H1 (cell line): Measurements from ENCODE around the gene AKT1S1. TPM values are rescaled to one million over a fixed set of nuclear protein-coding genes. Genes with fewer than 3 reads are reported as not detected.

Experiments
- CTCF ChIA-PET: fragments of 300-600 bp; sonication (Branson Sonifier 250); formaldehyde crosslinking; loops from one replicate; lab custom pipeline; 2021; ENCODE audit not compliant: partially characterized antibody; lab: Charles Lee
- POLR2A ChIA-PET: fragments of 300-600 bp; sonication (Branson Sonifier 250); formaldehyde crosslinking; loops from one replicate; lab custom pipeline; 2021; ENCODE audit warnings: inconsistent platforms; ENCODE audit not compliant: partially characterized antibody; lab: Charles Lee
- DNase-seq, 2 experiments: peaks; one replicate each; pipeline versions ENCODE4 v3.0.0 to v3.0.0-alpha.2; 2010 to 2022; ENCODE audit warnings: low spot score in 2 of 2, low read depth in 1 of 2, mixed read lengths in 1 of 2
- FAIRE-seq: peaks from 2 replicates; lab custom pipeline; 2011; peaks lifted over from hg19 to GRCh38; lab: Jason Lieb, UNC
- H2AFZ ChIP-seq: 2 replicates; pipeline ENCODE4 v1.8.1; 2012; ENCODE audit warnings: low read length, inconsistent platforms
- H2AK5ac ChIP-seq: 2 replicates; pipeline ENCODE4 v1.6.1; 2013; ENCODE audit warnings: low read depth, low read length
- H2BK120ac ChIP-seq: replicated peaks from 2 replicates; pipeline ENCODE3; 2013; ENCODE audit warnings: low read depth, low read length, inconsistent platforms
- H2BK12ac ChIP-seq: 2 replicates; pipeline ENCODE4 v1.6.1; 2013; ENCODE audit warnings: low read depth, low read length
- H2BK15ac ChIP-seq: 2 replicates; pipeline ENCODE4 v1.6.1; 2013; ENCODE audit warnings: low read length
- H2BK20ac ChIP-seq: 2 replicates; pipeline ENCODE4 v1.6.1; 2013; ENCODE audit warnings: low read length
- H2BK5ac ChIP-seq: 2 replicates; pipeline ENCODE4 v1.6.1; 2013; ENCODE audit warnings: low read depth, low read length
- H3K14ac ChIP-seq: 2 replicates; pipeline ENCODE4 v1.6.1; 2013; ENCODE audit warnings: inconsistent platforms; ENCODE audit not compliant: insufficient read length
- H3K18ac ChIP-seq: 2 replicates; pipeline ENCODE4 v1.6.1; 2013; ENCODE audit warnings: low read length; ENCODE audit errors: extremely low read depth
- H3K23ac ChIP-seq: 2 replicates; pipeline ENCODE4 v1.6.1; 2013; ENCODE audit warnings: inconsistent platforms; ENCODE audit not compliant: insufficient read length
- H3K23me2 ChIP-seq: 2 replicates; pipeline ENCODE4 v1.6.1; 2013; ENCODE audit warnings: low read depth, low read length
- H3K27ac ChIP-seq: 2 replicates; pipeline ENCODE4 v1.6.1; 2011; ENCODE audit warnings: low read depth, low read length, inconsistent platforms
- H3K27me3 ChIP-seq, 4 experiments: replicated peaks in 1 of 4; 1 replicate in 1 of 4; 2 replicates in 3 of 4; pipeline versions ENCODE4 v1.6.1 to v1.8.1; 2011 to 2013; ENCODE audit warnings: low read length in 3 of 4, mild to moderate bottlenecking in 3 of 4, inconsistent platforms in 2 of 4, mixed read lengths in 2 of 4, moderate library complexity in 1 of 4; ENCODE audit not compliant: control insufficient read depth in 3 of 4, insufficient read depth in 3 of 4; ENCODE audit errors: extremely low read depth in 1 of 4
- H3K36me3 ChIP-seq, 4 experiments: 2 replicates each; pipeline versions ENCODE4 v1.6.1 to v1.8.1; 2011 to 2013; ENCODE audit warnings: mild to moderate bottlenecking in 4 of 4, low read length in 3 of 4, moderate library complexity in 2 of 4, control low read depth in 1 of 4, inconsistent platforms in 1 of 4; ENCODE audit not compliant: insufficient read depth in 4 of 4, control insufficient read depth in 2 of 4
- H3K4ac ChIP-seq: replicated peaks from 2 replicates; pipeline ENCODE3; 2013; ENCODE audit warnings: low read length, low read depth, mixed read lengths, inconsistent platforms; ENCODE audit not compliant: insufficient read length
- H3K4me1 ChIP-seq, 4 experiments: replicated peaks in 1 of 4; 1 replicate in 1 of 4; 2 replicates in 3 of 4; pipeline versions ENCODE4 v1.6.1 to v1.8.1; 2011 to 2013; ENCODE audit warnings: low read length in 3 of 4, inconsistent platforms in 2 of 4, mixed read lengths in 1 of 4; ENCODE audit not compliant: insufficient read depth in 4 of 4, control insufficient read depth in 3 of 4
- H3K4me2 ChIP-seq, 2 experiments: 2 replicates each; pipeline versions ENCODE4 v1.6.1 to v1.8.1; 2011 to 2013; ENCODE audit warnings: low read depth in 2 of 2, low read length in 2 of 2, control low read depth in 1 of 2, inconsistent platforms in 1 of 2, mild to moderate bottlenecking in 1 of 2; ENCODE audit not compliant: insufficient read depth in 1 of 2
- H3K4me3 ChIP-seq, 4 experiments: fragments of 200-600, 300-600 bp in 1 of 4; sonication (generic), shearing (Covaris generic), sonication (Bioruptor Twin) in 1 of 4; 2 replicates each; pipeline versions ENCODE4 v1.5.1 to v1.8.1; 2011 to 2016; ENCODE audit warnings: low read length in 4 of 4, low read depth in 3 of 4, control low read depth in 2 of 4, inconsistent platforms in 2 of 4, mild to moderate bottlenecking in 2 of 4, mixed read lengths in 1 of 4, moderate library complexity in 1 of 4; ENCODE audit not compliant: insufficient read depth in 2 of 4; ENCODE audit errors: extremely low read depth in 1 of 4
- H3K56ac ChIP-seq: replicated peaks from 2 replicates; pipeline ENCODE3; 2013; ENCODE audit warnings: low read depth, mild to moderate bottlenecking, mixed read lengths, low read length, inconsistent platforms; ENCODE audit not compliant: insufficient read length
- H3K79me1 ChIP-seq: 2 replicates; pipeline ENCODE4 v1.6.1; 2013; ENCODE audit warnings: low read depth, low read length, control low read depth
- H3K79me2 ChIP-seq, 2 experiments: 2 replicates each; pipeline versions ENCODE4 v1.6.1 to v1.8.1; 2012 to 2013; ENCODE audit warnings: low read length in 2 of 2, mild to moderate bottlenecking in 2 of 2, inconsistent platforms in 1 of 2; ENCODE audit not compliant: insufficient read depth in 2 of 2, control insufficient read depth in 1 of 2
- H3K9ac ChIP-seq, 4 experiments: replicated peaks in 1 of 4; 1 replicate in 1 of 4; 2 replicates in 3 of 4; pipeline versions ENCODE4 v1.6.1 to v1.8.1; 2011 to 2013; ENCODE audit warnings: low read depth in 3 of 4, low read length in 3 of 4, control low read depth in 2 of 4, mild to moderate bottlenecking in 2 of 4, moderate library complexity in 2 of 4, inconsistent platforms in 1 of 4; ENCODE audit errors: extremely low read depth in 1 of 4
- H3K9me3 ChIP-seq, 2 experiments: 2 replicates each; pipeline versions ENCODE4 v1.6.1 to v1.8.1; 2012 to 2013; ENCODE audit warnings: mild to moderate bottlenecking in 2 of 2, moderate library complexity in 2 of 2, control low read depth in 1 of 2, inconsistent platforms in 1 of 2, low read depth in 1 of 2, low read length in 1 of 2, mixed read lengths in 1 of 2; ENCODE audit not compliant: insufficient read depth in 2 of 2
- H4K20me1 ChIP-seq, 2 experiments: replicated peaks in 1 of 2; 2 replicates each; pipeline versions ENCODE3 to v1.8.1; 2011 to 2013; ENCODE audit warnings: inconsistent platforms in 2 of 2, low read length in 2 of 2, mild to moderate bottlenecking in 1 of 2; ENCODE audit not compliant: insufficient read depth in 2 of 2, control insufficient read depth in 1 of 2
- H4K5ac ChIP-seq: 2 replicates; pipeline ENCODE4 v1.6.1; 2013; ENCODE audit warnings: low read length, low read depth, mixed read lengths, inconsistent platforms; ENCODE audit not compliant: insufficient read length
- H4K8ac ChIP-seq: 2 replicates; pipeline ENCODE4 v1.8.0; 2013; ENCODE audit warnings: mild to moderate bottlenecking, moderate library complexity, low read length, inconsistent platforms; ENCODE audit not compliant: insufficient read depth; ENCODE audit errors: extremely low read depth
- H4K91ac ChIP-seq: replicated peaks from 2 replicates; pipeline ENCODE3; 2013; ENCODE audit warnings: low read length, mixed read lengths, inconsistent platforms; ENCODE audit not compliant: insufficient read length
- BCL11A ChIP-seq, 2 experiments: IDR thresholded peaks; one replicate each; pipeline ENCODE4 v1.6.1; 2011; ENCODE audit warnings: low read depth in 2 of 2, low read length in 2 of 2, mild to moderate bottlenecking in 2 of 2
- CHD2 ChIP-seq: IDR thresholded peaks from 2 replicates; pipeline ENCODE4 v1.6.1; 2012; ENCODE audit warnings: low read length, improper control_type of control experiment
- EZH2 ChIP-seq: fragments of 200-600 bp; sonication (generic); IDR thresholded peaks from 2 replicates; pipeline ENCODE4 v1.7.1; 2012; ENCODE audit warnings: low read depth, mild to moderate bottlenecking, moderate library complexity, low read length, inconsistent platforms; ENCODE audit not compliant: severe bottlenecking
- POLR2A ChIP-seq, 2 experiments: IDR thresholded peaks; 1 replicate in 1 of 2; 2 replicates in 1 of 2; pipeline ENCODE4 v1.6.1; 2011; ENCODE audit warnings: low read depth in 2 of 2, low read length in 2 of 2, mild to moderate bottlenecking in 2 of 2; ENCODE audit errors: control extremely low read depth in 1 of 2
- POU5F1 ChIP-seq: IDR thresholded peaks from 2 replicates; pipeline ENCODE4 v1.6.1; 2011; ENCODE audit warnings: low read depth, mild to moderate bottlenecking, low read length, moderate library complexity
- SAP30 ChIP-seq: fragments of 300-600 bp; sonication (generic); IDR thresholded peaks from 2 replicates; pipeline ENCODE4 v1.7.1; 2012; ENCODE audit warnings: low read length, moderate library complexity, mild to moderate bottlenecking, inconsistent platforms; ENCODE audit not compliant: insufficient read depth, insufficient replicate concordance
- SP1 ChIP-seq: IDR thresholded peaks from 2 replicates; pipeline ENCODE4 v1.6.1; 2011; ENCODE audit warnings: low read depth, low read length
- SP2 ChIP-seq: IDR thresholded peaks from 2 replicates; pipeline ENCODE4 v1.6.1; 2012; ENCODE audit warnings: mild to moderate bottlenecking, low read length, inconsistent platforms
- WGBS, 2 experiments: shearing (Covaris generic) in 1 of 2; methylation state at CpG; one replicate each; pipeline versions ENCODE4 v1.1.6 to v1.1.7; 2013 to 2015; ENCODE audit warnings: low lambda C conversion rate in 2 of 2, mixed read lengths in 2 of 2, inconsistent platforms in 1 of 2, low coverage in 1 of 2, missing lambda C conversion rate in 1 of 2; ENCODE audit not compliant: insufficient replicate concordance in 2 of 2, insufficient coverage in 1 of 2, insufficient read length in 1 of 2; ENCODE audit errors: extremely low coverage in 1 of 2, missing lambda C conversion rate in 1 of 2; 5-methylcytosine and 5-hydroxymethylcytosine counted together
- polyA plus RNA-seq, 7 experiments: library from polyadenylated mRNA; depleted of rRNA in 3 of 7; stranded (reverse) in 5 of 7; unstranded in 2 of 7; fragments of >200 nt in 5 of 7; fragments of 200-250 nt in 2 of 7; gene quantifications; 1 replicate in 5 of 7; 2 replicates in 1 of 7; 4 replicates in 1 of 7; pipeline versions ENCODE4 v1.2.1 to v1.2.3, GENCODE V29; 2011 to 2013; ENCODE audit warnings: missing spikeins in 2 of 7, mixed read lengths in 2 of 7
- total RNA-seq: library from RNA; stranded (reverse); fragmentation: NEBNext Ultra II Directional; extraction: Animal tissue kit (Norgen Biotek cat#: 25700); gene quantifications from 2 replicates; pipeline ENCODE4 v1.2.1, GENCODE V29; 2021

Gene AKT1S1
- total and polyA plus RNA-seq, 2 of the 8 experiments (the other 6 are each of a cell fraction or from before 2014, with no cell fraction given) = 40.7 to 45.9 TPM

- POLR2A ChIA-PET = interaction anchor here (1.0 to 2.0 kb wide), 6 partner anchors 8 to 72 kb away, joined by 3 to 8 read pairs (median 4); no protein-coding TSS in a partner anchor
Observed at GRCh38 chr19:49881672-49882394, 4.7 kb upstream of the AKT1S1 start.

More at GRCh38 chr19:49881672-49882394, 4.7 kb upstream of the AKT1S1 start:
- no peak overlapping the region for H3K23ac ChIP-seq
- H3K4me2 ChIP-seq = no peak overlapping the region
- no peak overlapping the region for H3K27ac ChIP-seq
- CTCF ChIA-PET = interaction anchor here (1.1 to 2.0 kb wide), 3 partner anchors 9 to 93 kb away, joined by 3 to 5 read pairs (median 3); no protein-coding TSS in a partner anchor
- H3K27me3 ChIP-seq = no peaks in the 10 kb centered on the region
- no peak overlapping the region for H2AK5ac ChIP-seq
- no peak overlapping the region for H4K5ac ChIP-seq
- H2BK12ac ChIP-seq = no peak overlapping the region
- no peak overlapping the region for H3K18ac ChIP-seq
- H2BK20ac ChIP-seq = no peak overlapping the region
- H3K36me3 ChIP-seq = peaks cover 24 to 56% (median 47%) of the 10 kb centered on the region in 4 experiments
- WGBS, 2 experiments = 88% methylated on average over 21 of the region's 31 CpGs; no CpG with 5 or more reads in 1 of the 2 experiments
- no peak overlapping the region for H3K56ac ChIP-seq
- peaks cover 10 to 18% of the 10 kb centered on the region in 2 experiments for H4K20me1 ChIP-seq
- H3K4me3 ChIP-seq = no peak overlapping the region
- no peak overlapping the region for H4K91ac ChIP-seq
- no peaks in the 10 kb centered on the region for H3K9me3 ChIP-seq
- no peak overlapping the region for H2BK5ac ChIP-seq
- peaks cover 0 to 12% of the 10 kb centered on the region in 2 experiments; a peak in 2 of 4 replicates for H3K79me2 ChIP-seq
- no peak overlapping the region for H3K9ac ChIP-seq
- no peak overlapping the region for H3K4ac ChIP-seq
- H2BK15ac ChIP-seq = no peak overlapping the region
- peaks cover 9% of the 10 kb centered on the region; the same call in 1 of the 2 replicates for H3K79me1 ChIP-seq
- peak; percentile 70 for TF ChIP-seq CHD2
- no peak for TF ChIP-seq SAP30
- no peak for TF ChIP-seq BCL11A (IDR thresholded peaks at IDR 0.05; ENCODE audit: low read depth in 2 of 2, low read length in 2 of 2)
- no peak for TF ChIP-seq POU5F1
- TF ChIP-seq POLR2A (IDR thresholded peaks at IDR 0.05; ENCODE audit: control extremely low read depth in 1 of 2, low read depth in 2 of 2, low read length in 2 of 2) = peak in 1 of 2 experiments; percentile 17; a peak in 1 of 3 replicates
- TF ChIP-seq SP2 = peak; percentile 37; the same call in 1 of the 2 replicates
- peak; percentile 90 for TF ChIP-seq SP1
- no peak for TF ChIP-seq EZH2
- no peak overlapping the region for H4K8ac ChIP-seq
- FAIRE-seq (no peak), DNase-seq (peak in 1 of 2 experiments; percentile 64)
- no peak overlapping the region for H2AFZ ChIP-seq
- peaks cover 0 to 7% (median 4%) of the 10 kb centered on the region in 4 experiments; a peak in 5 of 7 replicates for H3K4me1 ChIP-seq
- peaks cover 7% of the 10 kb centered on the region for H3K23me2 ChIP-seq
- no peak overlapping the region for H2BK120ac ChIP-seq
- no peak overlapping the region for H3K14ac ChIP-seq
